Tibial nerve (tissue), 3 donors: ENCODE measurements around the gene SDHAF1.

ENCODE experiments used
- CTCF ChIP-seq, 5 experiments: fragments of 200-600 bp in 3 of 5; fragments of 450-650 bp in 2 of 5; sonication (generic) in 3 of 5; IDR thresholded peaks; one replicate each; pipeline ENCODE4 v1.5.1; 2016 to 2019; ENCODE audit warnings: antibody characterized with exemption in 5 of 5, mild to moderate bottlenecking in 3 of 5, moderate library complexity in 2 of 5
- POLR2A ChIP-seq, 2 donors: fragments of 450-650 bp; IDR thresholded peaks; one replicate each; pipeline ENCODE4 v1.6.1; 2017; ENCODE audit warnings: antibody characterized with exemption in 2 of 2, mild to moderate bottlenecking in 2 of 2, moderate library complexity in 2 of 2

- TF ChIP-seq CTCF (IDR thresholded peaks at IDR 0.05) (no peak), POLR2A (IDR thresholded peaks at IDR 0.05) (no peak)
Observed at GRCh38 chr19:35963514-35963913, 31.5 kb upstream of the SDHAF1 start.
